ENCODE results near the gene C14orf93.

DNA sequence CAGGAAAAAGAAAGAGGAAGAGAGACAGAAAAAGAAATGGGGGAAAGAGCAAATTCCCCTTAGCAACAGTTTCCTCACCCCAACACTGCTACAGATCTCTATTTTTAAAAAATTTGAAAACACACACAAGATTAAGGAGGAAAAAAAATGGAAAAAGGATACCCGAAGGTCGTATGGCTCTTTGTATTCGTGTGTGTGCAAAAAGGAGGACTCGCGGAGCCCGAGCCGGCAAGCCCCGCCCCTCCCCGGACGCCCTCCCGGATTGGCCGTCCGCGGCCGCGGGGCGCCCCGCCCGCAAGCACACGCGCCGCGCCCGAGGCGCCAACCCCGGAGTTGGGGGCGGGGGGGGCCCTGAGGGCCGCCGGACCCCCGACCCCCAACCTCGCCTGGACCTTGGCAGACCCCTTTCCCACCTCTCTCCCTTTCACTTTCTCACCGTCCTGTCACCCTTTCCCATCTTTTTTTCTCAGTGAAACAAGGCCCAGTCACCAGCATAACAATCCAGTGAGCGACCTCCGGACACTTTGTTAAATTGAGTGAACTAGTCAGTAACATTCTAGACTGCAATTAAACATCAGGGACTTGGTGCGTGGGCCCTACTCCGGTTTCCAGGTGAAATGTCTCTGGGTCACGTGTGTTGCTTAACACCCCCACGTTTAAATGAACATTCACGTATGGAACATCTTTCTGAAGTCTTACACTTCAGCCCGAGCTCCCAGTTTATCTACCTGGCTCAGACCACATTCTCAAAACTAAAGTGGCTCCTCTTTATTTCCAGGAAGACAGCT lies at the start of gene C14orf93:
- TF ChIP-seq POLR2A (IDR thresholded peaks at IDR 0.05): no peak
- TF ChIP-seq, protein P1, sequence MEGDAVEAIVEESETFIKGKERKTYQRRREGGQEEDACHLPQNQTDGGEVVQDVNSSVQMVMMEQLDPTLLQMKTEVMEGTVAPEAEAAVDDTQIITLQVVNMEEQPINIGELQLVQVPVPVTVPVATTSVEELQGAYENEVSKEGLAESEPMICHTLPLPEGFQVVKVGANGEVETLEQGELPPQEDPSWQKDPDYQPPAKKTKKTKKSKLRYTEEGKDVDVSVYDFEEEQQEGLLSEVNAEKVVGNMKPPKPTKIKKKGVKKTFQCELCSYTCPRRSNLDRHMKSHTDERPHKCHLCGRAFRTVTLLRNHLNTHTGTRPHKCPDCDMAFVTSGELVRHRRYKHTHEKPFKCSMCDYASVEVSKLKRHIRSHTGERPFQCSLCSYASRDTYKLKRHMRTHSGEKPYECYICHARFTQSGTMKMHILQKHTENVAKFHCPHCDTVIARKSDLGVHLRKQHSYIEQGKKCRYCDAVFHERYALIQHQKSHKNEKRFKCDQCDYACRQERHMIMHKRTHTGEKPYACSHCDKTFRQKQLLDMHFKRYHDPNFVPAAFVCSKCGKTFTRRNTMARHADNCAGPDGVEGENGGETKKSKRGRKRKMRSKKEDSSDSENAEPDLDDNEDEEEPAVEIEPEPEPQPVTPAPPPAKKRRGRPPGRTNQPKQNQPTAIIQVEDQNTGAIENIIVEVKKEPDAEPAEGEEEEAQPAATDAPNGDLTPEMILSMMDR (IDR thresholded peaks at IDR 0.05): no peak
